ENCODE measurements around the gene URAD. TPM values are rescaled to one million over a fixed set of nuclear protein-coding genes. Genes with fewer than 3 reads are reported as not detected.

URAD gene
- total RNA-seq, 2 donors from 2014 or later, result not detected

- no peaks in the 10 kb centered on the region for H3K36me3 ChIP-seq
- WGBS, result 12% methylated on average over 25 of the region's 25 CpGs
- H3K27ac ChIP-seq, result no peak overlapping the region
- intact Hi-C loops (cut with DNase I), result no loop called here
- peak overlapping the region in 1 of 2 donors; percentile 31 for H3K4me3 ChIP-seq
- DNase-seq (ENCODE audit: low spot score), result no peak
- TF ChIP-seq POLR2A (IDR thresholded peaks at IDR 0.05) (no peak), CTCF (IDR thresholded peaks at IDR 0.05) (no peak), POLR2AphosphoS5 (IDR thresholded peaks at IDR 0.05) (no peak)
- no peaks in the 10 kb centered on the region for H3K9me3 ChIP-seq
- H3K4me1 ChIP-seq (replicated peaks), result peaks cover 7% of the 10 kb centered on the region
- peaks cover 13% of the 10 kb centered on the region for H3K27me3 ChIP-seq (replicated peaks; ENCODE audit: insufficient read depth)
These were observed 27.0 kb downstream of the URAD start for GRCh38 chr13:27961227-27962085.

- DNase-seq (ENCODE audit: low spot score), result peak; percentile 32
- intact Hi-C loops (cut with DNase I), result no loop called here
- Histone ChIP-seq H3K36me3 (no peaks in the 10 kb centered on the region), H3K27me3 (replicated peaks; ENCODE audit: insufficient read depth) (peaks cover 13% of the 10 kb centered on the region), H3K9me3 (no peaks in the 10 kb centered on the region), H3K4me3 (peak overlapping the region in 1 of 2 donors; percentile 31), H3K27ac (no peak overlapping the region), H3K4me1 (replicated peaks) (peaks cover 5% of the 10 kb centered on the region)
- TF ChIP-seq POLR2A (IDR thresholded peaks at IDR 0.05) (no peak), CTCF (IDR thresholded peaks at IDR 0.05) (peak in 1 of 4 experiments; percentile 28), POLR2AphosphoS5 (IDR thresholded peaks at IDR 0.05) (peak; percentile 45)
- 2% methylated on average over 63 of the region's 73 CpGs for WGBS
These were observed 27.9 kb downstream of the URAD start for GRCh38 chr13:27960362-27961226.

GRCh38 chr13:27959976-27960361 lies 28.5 kb downstream of the URAD start:
- WGBS, result 32% methylated on average over 14 of the region's 14 CpGs
- no peak for TF ChIP-seq CTCF (IDR thresholded peaks at IDR 0.05)
- no peak for TF ChIP-seq POLR2A (IDR thresholded peaks at IDR 0.05)
- no peak for TF ChIP-seq POLR2AphosphoS5 (IDR thresholded peaks at IDR 0.05)
- no peak overlapping the region for H3K27ac ChIP-seq

GRCh38 chr13:27956576-27957300 lies 31.8 kb downstream of the URAD start:
- H3K9me3 ChIP-seq, result no peaks in the 10 kb centered on the region
- H3K4me3 ChIP-seq, result no peak overlapping the region
- H3K4me1 ChIP-seq (replicated peaks), result peaks cover 3% of the 10 kb centered on the region
- TF ChIP-seq POLR2AphosphoS5 (IDR thresholded peaks at IDR 0.05) (no peak), CTCF (IDR thresholded peaks at IDR 0.05) (no peak), POLR2A (IDR thresholded peaks at IDR 0.05) (no peak)
- WGBS, result 17% methylated on average over 5 of the region's 5 CpGs
- no peaks in the 10 kb centered on the region for H3K36me3 ChIP-seq
- H3K27ac ChIP-seq, result no peak overlapping the region
- DNase-seq (ENCODE audit: low spot score), result no peak
- peaks cover 13% of the 10 kb centered on the region for H3K27me3 ChIP-seq (replicated peaks; ENCODE audit: insufficient read depth)
- intact Hi-C loops (cut with DNase I), result no loop called here

More at GRCh38 chr13:27959976-27960361, 28.5 kb downstream of the URAD start:
- H3K4me1 ChIP-seq (replicated peaks), result peaks cover 3% of the 10 kb centered on the region
- no peak for DNase-seq (ENCODE audit: low spot score)
- intact Hi-C loops (cut with DNase I), result no loop called here
- H3K4me3 ChIP-seq, result no peak overlapping the region
- H3K27me3 ChIP-seq (replicated peaks; ENCODE audit: insufficient read depth), result peaks cover 13% of the 10 kb centered on the region
- H3K9me3 ChIP-seq, result no peaks in the 10 kb centered on the region
- H3K36me3 ChIP-seq, result no peaks in the 10 kb centered on the region

Measured in prostate gland (tissue), 2 donors.